ENCODE results near the gene MYB. TPM values are rescaled to one million over a fixed set of nuclear protein-coding genes. Genes with fewer than 3 reads are reported as not detected.

MYB gene
- polyA plus RNA-seq (2011; rRNA removed), result 0.06 and 0.11 TPM in 2 replicates
- 0.31 and 0.62 TPM in 2 replicates for polyA minus RNA-seq (2011; rRNA and poly(A)+ RNA removed)

GRCh38 chr6:135180542-135181332, at the start of gene MYB:
TSS of gene MYB (plus strand) at chr6:135181308. CDS start at chr6:135181514, 206 bp downstream.
- CTCF ChIA-PET, result interaction anchor here (0.6 kb wide), 1 partner anchor 24 kb away, joined by 3 read pairs; no protein-coding TSS in a partner anchor
- TF ChIP-seq CTCF (IDR thresholded peaks at IDR 0.05; ENCODE audit: insufficient read depth, low read depth, low read length), result 0 out of 2 replicates have a peak, but pooled peaks have one; percentile 5
- peaks cover 3% of the 10 kb centered on the region; the same call in 1 of the 2 replicates for H3K27me3 ChIP-seq (ENCODE audit: control insufficient read depth, insufficient read depth, low read length)
- POLR2A ChIA-PET, result no interaction called here
- no peak for DNase-seq (ENCODE audit: low read depth)
- H3K4me3 ChIP-seq (ENCODE audit: low read depth, low read length), result peak within 1 kb of the TSS; percentile 41
- no peaks in the 10 kb centered on the region for H3K36me3 ChIP-seq (ENCODE audit: control insufficient read depth, insufficient read depth, low read length)

- POLR2A ChIA-PET, result no interaction called here
- CTCF ChIA-PET, result interaction anchor here (1.4 kb wide), 1 partner anchor 12 kb away, joined by 4 read pairs; no protein-coding TSS in a partner anchor
- Histone ChIP-seq H3K36me3 (ENCODE audit: control insufficient read depth, insufficient read depth, low read length) (no peaks in the 10 kb centered on the region), H3K4me3 (ENCODE audit: low read depth, low read length) (no peak overlapping the region), H3K27me3 (ENCODE audit: control insufficient read depth, insufficient read depth, low read length) (peaks cover 2% of the 10 kb centered on the region; the same call in 1 of the 2 replicates)
- TF ChIP-seq CTCF (IDR thresholded peaks at IDR 0.05; ENCODE audit: insufficient read depth, low read depth, low read length), result no peak
- no peak for DNase-seq (ENCODE audit: low read depth)
Observed at GRCh38 chr6:135132776-135133175, 48.3 kb upstream of the MYB start.

GRCh38 chr6:135135835-135136234, 45.3 kb upstream of the MYB start:
- no peak for TF ChIP-seq CTCF (IDR thresholded peaks at IDR 0.05; ENCODE audit: insufficient read depth, low read depth, low read length)
- ChIA-PET CTCF (interaction anchor here (1.8 kb wide), 1 partner anchor 11 kb away, joined by 3 read pairs; no protein-coding TSS in a partner anchor), POLR2A (no interaction called here)
- no peaks in the 10 kb centered on the region for H3K36me3 ChIP-seq (ENCODE audit: control insufficient read depth, insufficient read depth, low read length)
- H3K4me3 ChIP-seq (ENCODE audit: low read depth, low read length), result no peak overlapping the region
- peaks cover 2% of the 10 kb centered on the region; the same call in 1 of the 2 replicates for H3K27me3 ChIP-seq (ENCODE audit: control insufficient read depth, insufficient read depth, low read length)
- DNase-seq (ENCODE audit: low read depth), result no peak

- H3K36me3 ChIP-seq (ENCODE audit: control insufficient read depth, insufficient read depth, low read length), result no peaks in the 10 kb centered on the region
- no peak for DNase-seq (ENCODE audit: low read depth)
- peaks cover 2% of the 10 kb centered on the region; the same call in 1 of the 2 replicates for H3K27me3 ChIP-seq (ENCODE audit: control insufficient read depth, insufficient read depth, low read length)
- no peak for TF ChIP-seq CTCF (IDR thresholded peaks at IDR 0.05; ENCODE audit: insufficient read depth, low read depth, low read length)
- POLR2A ChIA-PET, result no interaction called here
- CTCF ChIA-PET, result no interaction called here
- no peak overlapping the region for H3K4me3 ChIP-seq (ENCODE audit: low read depth, low read length)
Observed at GRCh38 chr6:135137826-135138225, 43.3 kb upstream of the MYB start.

GRCh38 chr6:135141182-135141581, 39.9 kb upstream of the MYB start:
- POLR2A ChIA-PET, result no interaction called here
- H3K36me3 ChIP-seq (ENCODE audit: control insufficient read depth, insufficient read depth, low read length), result no peaks in the 10 kb centered on the region
- CTCF ChIA-PET, result interaction anchor here (4.7 kb wide), 1 partner anchor 282 kb away, joined by 31 read pairs; no protein-coding TSS in a partner anchor
- TF ChIP-seq CTCF (IDR thresholded peaks at IDR 0.05; ENCODE audit: insufficient read depth, low read depth, low read length), result no peak
- peaks cover 2% of the 10 kb centered on the region; the same call in 1 of the 2 replicates for H3K27me3 ChIP-seq (ENCODE audit: control insufficient read depth, insufficient read depth, low read length)
- no peak overlapping the region for H3K4me3 ChIP-seq (ENCODE audit: low read depth, low read length)
- no peak for DNase-seq (ENCODE audit: low read depth)

Measured in BJ (cell line).